EL (cell line): ENCODE results near the gene KCNK3.

ENCODE experiments used
- DNase-seq: peaks from one replicate; pipeline ENCODE4 v3.0.0-alpha.2; 2016

KCNK3 gene

GRCh38 chr2:26666671-26667070, 25.9 kb upstream of the KCNK3 start:
- peak; percentile 57 for DNase-seq

GRCh38 chr2:26668041-26668440, 24.5 kb upstream of the KCNK3 start:
- DNase-seq = no peak

- peak; percentile 29 for DNase-seq
These were observed 23.4 kb upstream of the KCNK3 start for GRCh38 chr2:26668856-26669750.

- DNase-seq = peak; percentile 58
These were observed 22.4 kb upstream of the KCNK3 start for GRCh38 chr2:26670171-26670570.

- DNase-seq = no peak
These were observed 21.5 kb upstream of the KCNK3 start for GRCh38 chr2:26670931-26671460.

- no peak for DNase-seq
These were observed 20.8 kb upstream of the KCNK3 start for GRCh38 chr2:26671691-26672090.

- DNase-seq = no peak
These were observed 20.3 kb upstream of the KCNK3 start for GRCh38 chr2:26672112-26672817.

GRCh38 chr2:26672818-26673393, 19.6 kb upstream of the KCNK3 start:
- no peak for DNase-seq

GRCh38 chr2:26674002-26674751, 18.3 kb upstream of the KCNK3 start:
- no peak for DNase-seq

GRCh38 chr2:26674771-26675170, 17.8 kb upstream of the KCNK3 start:
- DNase-seq = no peak

- DNase-seq = no peak
These were observed 16.8 kb upstream of the KCNK3 start for GRCh38 chr2:26675651-26676255.

GRCh38 chr2:26678035-26678434, 14.5 kb upstream of the KCNK3 start:
- DNase-seq = peak; percentile 18

- DNase-seq = no peak
These were observed 12.7 kb upstream of the KCNK3 start for GRCh38 chr2:26679867-26680266.

GRCh38 chr2:26681656-26682055, 10.9 kb upstream of the KCNK3 start:
- no peak for DNase-seq

- DNase-seq = peak; percentile 45
These were observed 10.4 kb upstream of the KCNK3 start for GRCh38 chr2:26682155-26682554.

GRCh38 chr2:26683583-26683982, 8.9 kb upstream of the KCNK3 start:
- DNase-seq = no peak

- no peak for DNase-seq
These were observed 7.2 kb upstream of the KCNK3 start for GRCh38 chr2:26685341-26685740.

GRCh38 chr2:26685989-26686839, 6.3 kb upstream of the KCNK3 start:
- DNase-seq = no peak

GRCh38 chr2:26687328-26687727, 5.2 kb upstream of the KCNK3 start:
- DNase-seq = no peak

- DNase-seq = no peak
These were observed 4.7 kb upstream of the KCNK3 start for GRCh38 chr2:26687801-26688200.

- DNase-seq = no peak
These were observed 1.4 kb upstream of the KCNK3 start for GRCh38 chr2:26691161-26691560.
